ENCODE measurements around the gene RNPEPL1.

Gene RNPEPL1

GRCh38 chr2:240578488-240578887 lies 10.2 kb downstream of the RNPEPL1 start:
- H3K4me3 ChIP-seq (ENCODE audit: low read length in 2 of 2): no peak overlapping the region
- no peak overlapping the region for H2BK120ac ChIP-seq (ENCODE audit: low read depth, low read length)
- no peak overlapping the region for H3K23ac ChIP-seq (ENCODE audit: low read depth, low read length, poor library complexity)
- H3K9me3 ChIP-seq (replicated peaks in 1 of 2; ENCODE audit: control insufficient read depth in 2 of 2, insufficient read depth in 1 of 2, low read depth in 1 of 2, low read length in 2 of 2): peaks cover 0 to 4% of the 10 kb centered on the region in 2 donors
- H4K8ac ChIP-seq (ENCODE audit: low read depth, low read length): no peak overlapping the region
- H2BK12ac ChIP-seq (ENCODE audit: low read length): no peak overlapping the region
- no peak overlapping the region for H3K9ac ChIP-seq (ENCODE audit: low read depth, low read length, poor library complexity)
- H2BK5ac ChIP-seq (ENCODE audit: low read length): no peak overlapping the region
- peaks cover 8 to 46% of the 10 kb centered on the region in 2 donors for H3K36me3 ChIP-seq (replicated peaks in 1 of 2; ENCODE audit: control insufficient read depth in 2 of 2, insufficient read depth in 2 of 2, low read length in 2 of 2)
- H3K79me1 ChIP-seq (ENCODE audit: low read depth, low read length): peaks cover 8% of the 10 kb centered on the region
- H3K18ac ChIP-seq (ENCODE audit: low read length): no peak overlapping the region
- H3K4me2 ChIP-seq (ENCODE audit: insufficient read depth, low read length, poor library complexity, severe bottlenecking): no peak overlapping the region
- H3K14ac ChIP-seq (ENCODE audit: low read length): no peak overlapping the region
- H2AFZ ChIP-seq (ENCODE audit: low read length): no peak overlapping the region
- no peak overlapping the region for H4K91ac ChIP-seq (ENCODE audit: low read depth, low read length, poor library complexity)
- H3K27me3 ChIP-seq (ENCODE audit: control insufficient read depth in 3 of 3, insufficient read depth in 3 of 3, low read depth in 1 of 3, low read length in 3 of 3): no peaks in the 10 kb centered on the region
- no peak overlapping the region for H2BK15ac ChIP-seq (ENCODE audit: low read length)
- H3K4me1 ChIP-seq (ENCODE audit: control insufficient read depth in 2 of 2, insufficient read depth in 1 of 2, low read depth in 1 of 2, low read length in 2 of 2): no peaks in the 10 kb centered on the region
- H3K27ac ChIP-seq (replicated peaks; ENCODE audit: low read length): no peak overlapping the region
- no peak for DNase-seq (ENCODE audit: low spot score)
- WGBS, 2 donors (ENCODE audit: extremely low coverage in 2 of 2, insufficient read length in 2 of 2, insufficient replicate concordance in 1 of 2): no CpG with 5 or more reads among the region's 8 CpGs
- H3K4ac ChIP-seq (ENCODE audit: low read length): no peak overlapping the region
- H2AK5ac ChIP-seq (ENCODE audit: low read depth, low read length): no peak overlapping the region

DNA sequence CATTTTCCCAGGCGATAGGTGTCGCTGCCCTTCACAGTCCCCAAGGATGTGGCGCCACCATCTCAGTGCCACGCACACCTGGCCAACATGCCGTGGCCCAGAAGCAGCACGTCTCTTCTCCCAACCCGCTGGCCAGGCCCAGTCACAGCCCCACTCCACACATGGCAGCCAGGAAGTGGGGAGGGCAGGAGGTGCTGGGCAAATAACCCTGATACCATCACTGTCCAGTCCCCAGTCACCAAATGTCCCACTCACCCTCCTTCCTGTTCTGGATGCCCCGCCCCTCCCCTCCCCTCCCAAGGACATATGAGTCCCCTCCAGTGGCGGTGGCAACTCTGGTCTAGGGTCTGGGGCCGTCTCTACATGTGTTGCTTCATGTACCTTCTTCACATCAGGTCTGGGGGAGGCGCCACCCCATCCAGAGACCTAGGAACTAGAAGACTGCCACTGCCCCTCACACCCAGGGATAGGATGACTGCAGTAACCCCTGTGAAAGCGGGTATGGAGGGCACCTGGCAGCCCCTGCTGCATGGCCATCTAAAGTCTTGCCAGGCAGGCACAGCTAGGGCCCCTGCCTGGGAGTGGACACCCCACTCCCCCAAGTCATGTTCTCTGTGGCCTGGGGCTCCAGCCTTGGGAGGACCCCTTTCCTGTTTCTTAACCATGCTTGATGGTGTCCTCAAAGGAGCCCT lies 10.9 kb downstream of the RNPEPL1 start:
- Histone ChIP-seq H2BK12ac (ENCODE audit: low read length) (no peak overlapping the region), H4K91ac (ENCODE audit: low read depth, low read length, poor library complexity) (no peak overlapping the region), H2BK5ac (ENCODE audit: low read length) (no peak overlapping the region), H3K36me3 (replicated peaks in 1 of 2; ENCODE audit: control insufficient read depth in 2 of 2, insufficient read depth in 2 of 2, low read length in 2 of 2) (peaks cover 8 to 48% of the 10 kb centered on the region in 2 donors), H3K4me2 (ENCODE audit: insufficient read depth, low read length, poor library complexity, severe bottlenecking) (no peak overlapping the region), H3K14ac (ENCODE audit: low read length) (no peak overlapping the region), H3K27ac (replicated peaks; ENCODE audit: low read length) (no peak overlapping the region), H3K4me1 (ENCODE audit: control insufficient read depth in 2 of 2, insufficient read depth in 1 of 2, low read depth in 1 of 2, low read length in 2 of 2) (no peaks in the 10 kb centered on the region), H2BK120ac (ENCODE audit: low read depth, low read length) (no peak overlapping the region), H3K18ac (ENCODE audit: low read length) (no peak overlapping the region), H3K27me3 (ENCODE audit: control insufficient read depth in 3 of 3, insufficient read depth in 3 of 3, low read depth in 1 of 3, low read length in 3 of 3) (no peaks in the 10 kb centered on the region), H2BK15ac (ENCODE audit: low read length) (no peak overlapping the region), H3K9me3 (replicated peaks in 1 of 2; ENCODE audit: control insufficient read depth in 2 of 2, insufficient read depth in 1 of 2, low read depth in 1 of 2, low read length in 2 of 2) (peaks cover 0 to 4% of the 10 kb centered on the region in 2 donors), H3K4me3 (ENCODE audit: low read length in 2 of 2) (no peak overlapping the region), H3K4ac (ENCODE audit: low read length) (no peak overlapping the region), H3K9ac (ENCODE audit: low read depth, low read length, poor library complexity) (peak overlapping the region; percentile 44), H2AFZ (ENCODE audit: low read length) (no peak overlapping the region), H2AK5ac (ENCODE audit: low read depth, low read length) (no peak overlapping the region), H4K8ac (ENCODE audit: low read depth, low read length) (no peak overlapping the region), H3K23ac (ENCODE audit: low read depth, low read length, poor library complexity) (peak overlapping the region; percentile 65), H3K79me1 (ENCODE audit: low read depth, low read length) (peaks cover 8% of the 10 kb centered on the region)
- no CpG with 5 or more reads among the region's 12 CpGs for WGBS, 2 donors (ENCODE audit: extremely low coverage in 2 of 2, insufficient read length in 2 of 2, insufficient replicate concordance in 1 of 2)
- DNase-seq (ENCODE audit: low spot score): no peak

GRCh38 chr2:240579771-240580614 lies 11.7 kb downstream of the RNPEPL1 start:
- H3K23ac ChIP-seq (ENCODE audit: low read depth, low read length, poor library complexity): no peak overlapping the region
- no peak overlapping the region for H3K4me2 ChIP-seq (ENCODE audit: insufficient read depth, low read length, poor library complexity, severe bottlenecking)
- no peak overlapping the region for H2BK120ac ChIP-seq (ENCODE audit: low read depth, low read length)
- no peak overlapping the region for H2AFZ ChIP-seq (ENCODE audit: low read length)
- H3K27ac ChIP-seq (replicated peaks; ENCODE audit: low read length): no peak overlapping the region
- H3K4ac ChIP-seq (ENCODE audit: low read length): no peak overlapping the region
- no CpG with 5 or more reads among the region's 27 CpGs for WGBS, 2 donors (ENCODE audit: extremely low coverage in 2 of 2, insufficient read length in 2 of 2, insufficient replicate concordance in 1 of 2)
- no peak overlapping the region for H4K91ac ChIP-seq (ENCODE audit: low read depth, low read length, poor library complexity)
- H2BK5ac ChIP-seq (ENCODE audit: low read length): no peak overlapping the region
- no peak for DNase-seq (ENCODE audit: low spot score)
- no peak overlapping the region for H2BK15ac ChIP-seq (ENCODE audit: low read length)
- H3K4me1 ChIP-seq (ENCODE audit: control insufficient read depth in 2 of 2, insufficient read depth in 1 of 2, low read depth in 1 of 2, low read length in 2 of 2): peaks cover 2 to 4% of the 10 kb centered on the region in 2 donors
- no peak overlapping the region for H2AK5ac ChIP-seq (ENCODE audit: low read depth, low read length)
- H2BK12ac ChIP-seq (ENCODE audit: low read length): no peak overlapping the region
- H3K18ac ChIP-seq (ENCODE audit: low read length): no peak overlapping the region
- no peak overlapping the region for H3K4me3 ChIP-seq (ENCODE audit: low read length in 2 of 2)
- no peak overlapping the region for H4K8ac ChIP-seq (ENCODE audit: low read depth, low read length)
- peaks cover 8 to 49% of the 10 kb centered on the region in 2 donors for H3K36me3 ChIP-seq (replicated peaks in 1 of 2; ENCODE audit: control insufficient read depth in 2 of 2, insufficient read depth in 2 of 2, low read length in 2 of 2)
- H3K9me3 ChIP-seq (replicated peaks in 1 of 2; ENCODE audit: control insufficient read depth in 2 of 2, insufficient read depth in 1 of 2, low read depth in 1 of 2, low read length in 2 of 2): peaks cover 0 to 4% of the 10 kb centered on the region in 2 donors
- H3K9ac ChIP-seq (ENCODE audit: low read depth, low read length, poor library complexity): no peak overlapping the region
- H3K27me3 ChIP-seq (ENCODE audit: control insufficient read depth in 3 of 3, insufficient read depth in 3 of 3, low read depth in 1 of 3, low read length in 3 of 3): no peaks in the 10 kb centered on the region
- H3K79me1 ChIP-seq (ENCODE audit: low read depth, low read length): peaks cover 14% of the 10 kb centered on the region
- H3K14ac ChIP-seq (ENCODE audit: low read length): no peak overlapping the region

GRCh38 chr2:240581811-240582210 lies 13.5 kb downstream of the RNPEPL1 start:
- H3K4me1 ChIP-seq (ENCODE audit: control insufficient read depth in 2 of 2, insufficient read depth in 1 of 2, low read depth in 1 of 2, low read length in 2 of 2): peaks cover 8% of the 10 kb centered on the region in 2 donors
- WGBS, 2 donors (ENCODE audit: extremely low coverage in 2 of 2, insufficient read length in 2 of 2, insufficient replicate concordance in 1 of 2): no CpG with 5 or more reads among the region's 5 CpGs
- no peak overlapping the region for H2BK120ac ChIP-seq (ENCODE audit: low read depth, low read length)
- no peak overlapping the region for H3K4me3 ChIP-seq (ENCODE audit: low read length in 2 of 2)
- no peak overlapping the region for H3K27ac ChIP-seq (replicated peaks; ENCODE audit: low read length)
- H3K4me2 ChIP-seq (ENCODE audit: insufficient read depth, low read length, poor library complexity, severe bottlenecking): no peak overlapping the region
- no peaks in the 10 kb centered on the region for H3K27me3 ChIP-seq (ENCODE audit: control insufficient read depth in 3 of 3, insufficient read depth in 3 of 3, low read depth in 1 of 3, low read length in 3 of 3)
- peaks cover 25% of the 10 kb centered on the region for H3K79me1 ChIP-seq (ENCODE audit: low read depth, low read length)
- H2AFZ ChIP-seq (ENCODE audit: low read length): no peak overlapping the region
- no peak overlapping the region for H3K9ac ChIP-seq (ENCODE audit: low read depth, low read length, poor library complexity)
- H2BK12ac ChIP-seq (ENCODE audit: low read length): no peak overlapping the region
- no peak overlapping the region for H2AK5ac ChIP-seq (ENCODE audit: low read depth, low read length)
- peaks cover 0 to 4% of the 10 kb centered on the region in 2 donors for H3K9me3 ChIP-seq (replicated peaks in 1 of 2; ENCODE audit: control insufficient read depth in 2 of 2, insufficient read depth in 1 of 2, low read depth in 1 of 2, low read length in 2 of 2)
- DNase-seq (ENCODE audit: low spot score): no peak
- no peak overlapping the region for H3K23ac ChIP-seq (ENCODE audit: low read depth, low read length, poor library complexity)
- H3K4ac ChIP-seq (ENCODE audit: low read length): no peak overlapping the region
- H3K18ac ChIP-seq (ENCODE audit: low read length): no peak overlapping the region
- no peak overlapping the region for H2BK5ac ChIP-seq (ENCODE audit: low read length)
- H3K36me3 ChIP-seq (replicated peaks in 1 of 2; ENCODE audit: control insufficient read depth in 2 of 2, insufficient read depth in 2 of 2, low read length in 2 of 2): peaks cover 8 to 39% of the 10 kb centered on the region in 2 donors
- H3K14ac ChIP-seq (ENCODE audit: low read length): no peak overlapping the region
- no peak overlapping the region for H4K8ac ChIP-seq (ENCODE audit: low read depth, low read length)
- no peak overlapping the region for H4K91ac ChIP-seq (ENCODE audit: low read depth, low read length, poor library complexity)
- H2BK15ac ChIP-seq (ENCODE audit: low read length): no peak overlapping the region
